Nephron progenitor cell (in vitro differentiated cells): ENCODE results near the gene PRRC2B.
A peak's percentile ranks its signal among the peaks of the same experiment; 100 is the strongest.
"Not testable (repeated sequence)": the region's sequence is repeated elsewhere in the genome, so short reads cannot be mapped to it uniquely, and the experiment has no call there.

Experiments
- DNase-seq: peaks from one replicate; pipeline ENCODE4 v3.0.0; 2021
- H3K27ac Mint-ChIP-seq: 2 replicates; pipeline ENCODE4 v1.8.0; 2021; ENCODE audit warnings: mild to moderate bottlenecking, moderate library complexity, mixed read lengths
- H3K27me3 Mint-ChIP-seq: 2 replicates; pipeline ENCODE4 v1.8.0; 2021; ENCODE audit warnings: mild to moderate bottlenecking, low read depth, mixed read lengths; ENCODE audit not compliant: poor library complexity
- H3K36me3 Mint-ChIP-seq: 2 replicates; pipeline ENCODE4 v1.8.0; 2021; ENCODE audit warnings: low read depth, mixed read lengths
- H3K4me1 Mint-ChIP-seq: 2 replicates; pipeline ENCODE4 v1.8.0; 2021; ENCODE audit warnings: mixed read lengths
- H3K4me3 Mint-ChIP-seq: 2 replicates; pipeline ENCODE4 v1.8.0; 2021; ENCODE audit warnings: mild to moderate bottlenecking, moderate library complexity, mixed read lengths
- H3K9me3 Mint-ChIP-seq: 2 replicates; pipeline ENCODE4 v1.8.0; 2021; ENCODE audit warnings: mild to moderate bottlenecking, moderate library complexity, mixed read lengths
- CTCF ChIP-seq: fragments of 200-600 bp; sonication (generic); IDR thresholded peaks from 2 replicates; pipeline ENCODE4 v1.5.0; 2021; ENCODE audit warnings: antibody characterized with exemption

The PRRC2B gene

GRCh38 chr9:131539223-131539923 is 145.5 kb downstream of the PRRC2B start:
- Mint-ChIP-seq H3K27me3 (peaks cover 11% of the 10 kb centered on the region), H3K4me1 (peaks cover 7% of the 10 kb centered on the region), H3K9me3 (peaks cover 57% of the 10 kb centered on the region), H3K4me3 (no peak overlapping the region), H3K27ac (no peak overlapping the region), H3K36me3 (peaks cover 2% of the 10 kb centered on the region)
- DNase-seq, result no peak
- no peak for TF ChIP-seq CTCF

- H3K4me3 Mint-ChIP-seq, result no peak overlapping the region
- TF ChIP-seq CTCF, result no peak
Measured at GRCh38 chr9:131543141-131543540, 149.3 kb downstream of the PRRC2B start.

GRCh38 chr9:131545003-131545785 is 151.3 kb downstream of the PRRC2B start, which contains the start of gene PRRT1B:
PRRT1B (plus strand) TSS chr9:131545523; CDS start chr9:131545616, 93 bp downstream.
- H3K9me3 Mint-ChIP-seq, result peaks cover 71% of the 10 kb centered on the region
- no peak within 1 kb of the TSS for H3K4me3 Mint-ChIP-seq
- no peak for TF ChIP-seq CTCF
- no peak within 1 kb of the TSS for H3K27ac Mint-ChIP-seq
- peaks cover 14% of the 10 kb centered on the region for H3K27me3 Mint-ChIP-seq
- no peak for DNase-seq
- peaks cover 11% of the 10 kb centered on the region for H3K36me3 Mint-ChIP-seq
- peaks cover 9% of the 10 kb centered on the region for H3K4me1 Mint-ChIP-seq

More at GRCh38 chr9:131543141-131543540, 149.3 kb downstream of the PRRC2B start:
- Mint-ChIP-seq H3K36me3 (peaks cover 11% of the 10 kb centered on the region), H3K27me3 (peaks cover 14% of the 10 kb centered on the region), H3K9me3 (peaks cover 58% of the 10 kb centered on the region), H3K27ac (no peak overlapping the region), H3K4me1 (peaks cover 9% of the 10 kb centered on the region)
- DNase-seq, result no peak

- Mint-ChIP-seq H3K4me3 (no peak overlapping the region), H3K27me3 (peaks cover 13% of the 10 kb centered on the region), H3K9me3 (peaks cover 69% of the 10 kb centered on the region), H3K27ac (no peak overlapping the region), H3K36me3 (peaks cover 11% of the 10 kb centered on the region), H3K4me1 (peaks cover 9% of the 10 kb centered on the region)
- no peak for DNase-seq
- TF ChIP-seq CTCF, result no peak
Measured at GRCh38 chr9:131545786-131546335, 152.0 kb downstream of the PRRC2B start.

- Mint-ChIP-seq H3K9me3 (peaks cover 73% of the 10 kb centered on the region), H3K36me3 (peaks cover 16% of the 10 kb centered on the region), H3K4me3 (no peak overlapping the region), H3K4me1 (peaks cover 9% of the 10 kb centered on the region), H3K27ac (peak overlapping the region; percentile 64), H3K27me3 (peaks cover 12% of the 10 kb centered on the region)
- no peak for TF ChIP-seq CTCF
- DNase-seq, result peak; percentile 32
Measured at GRCh38 chr9:131546336-131547084, 152.6 kb downstream of the PRRC2B start.

- Mint-ChIP-seq H3K9me3 (peaks cover 57% of the 10 kb centered on the region), H3K27me3 (peaks cover 36% of the 10 kb centered on the region), H3K4me1 (peaks cover 17% of the 10 kb centered on the region), H3K36me3 (peaks cover 16% of the 10 kb centered on the region)
- H3K27ac Mint-ChIP-seq, DNase-seq, H3K4me3 Mint-ChIP-seq: not testable (repeated sequence)
Measured at GRCh38 chr9:131549186-131549585, 155.3 kb downstream of the PRRC2B start.
